Stomach (tissue), 4 donors: ENCODE data around the gene DNAJB1.

ENCODE experiments used
- POLR2A ChIP-seq, 4 donors: fragments of 450-650 bp; IDR thresholded peaks; one replicate each; pipeline ENCODE4 v1.6.1; 2016; ENCODE audit warnings: antibody characterized with exemption in 4 of 4, control low read depth in 2 of 4, mild to moderate bottlenecking in 1 of 4, moderate library complexity in 1 of 4
- POLR2AphosphoS5 ChIP-seq, 3 donors: sonication (generic); formaldehyde crosslinking; IDR thresholded peaks; one replicate each; pipeline ENCODE4 v1.6.1; 2016; ENCODE audit warnings: antibody characterized with exemption in 3 of 3
- TF ChIP-seq, protein P1 (sequence below), 7 experiments: fragments of 450-650 bp in 4 of 7; fragments of 200-600 bp in 3 of 7; sonication (generic) in 3 of 7; IDR thresholded peaks; one replicate each; pipeline ENCODE4 v1.5.1; 2016 to 2019; ENCODE audit warnings: antibody characterized with exemption in 7 of 7, control low read depth in 2 of 7, mild to moderate bottlenecking in 1 of 7

DNA sequence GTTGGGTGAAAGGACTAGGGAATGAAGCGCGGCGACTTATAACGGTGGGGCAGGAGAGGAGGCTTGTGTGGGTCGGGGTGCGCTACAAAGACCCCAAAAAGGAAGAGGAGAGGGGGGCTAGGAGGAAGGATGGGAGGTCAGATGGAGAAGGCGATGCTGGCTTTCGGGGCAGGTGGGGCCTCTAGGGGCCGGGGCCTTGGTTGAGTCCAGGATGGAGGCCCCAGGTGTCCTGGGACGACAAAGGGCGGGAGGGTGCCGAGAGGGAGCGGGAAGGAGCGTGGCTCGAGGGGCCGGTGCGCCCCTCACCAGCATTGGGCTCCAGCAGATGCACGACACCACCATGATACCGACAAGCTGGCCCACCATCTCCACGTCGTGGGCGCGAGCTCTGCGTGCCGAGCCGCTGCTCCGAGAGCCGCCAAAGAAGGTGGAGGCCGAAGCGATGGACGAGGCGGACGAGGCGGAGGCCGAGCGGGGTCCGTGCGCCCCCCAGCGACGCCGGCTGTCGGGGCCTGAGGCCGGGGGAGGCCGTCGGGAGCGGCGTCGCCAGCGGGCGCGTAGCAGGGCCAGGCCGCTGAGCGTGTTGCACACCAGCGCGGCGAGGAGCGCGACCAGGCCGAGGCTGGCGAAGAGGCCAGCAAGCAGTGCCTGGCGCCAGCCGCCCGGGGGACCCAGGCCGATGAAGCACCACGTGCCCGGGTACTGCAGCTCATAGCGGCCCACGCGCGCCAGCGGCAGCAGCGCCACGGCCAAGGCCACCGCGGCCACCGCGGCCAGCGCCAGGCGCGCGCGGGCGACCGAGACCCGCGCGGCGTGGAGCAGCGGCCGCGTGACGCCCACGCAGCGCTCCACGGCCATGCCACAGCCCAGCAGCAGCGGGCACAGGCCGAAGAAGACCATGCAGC lies 44.9 kb downstream of the DNAJB1 start:
- TF ChIP-seq, protein P1, sequence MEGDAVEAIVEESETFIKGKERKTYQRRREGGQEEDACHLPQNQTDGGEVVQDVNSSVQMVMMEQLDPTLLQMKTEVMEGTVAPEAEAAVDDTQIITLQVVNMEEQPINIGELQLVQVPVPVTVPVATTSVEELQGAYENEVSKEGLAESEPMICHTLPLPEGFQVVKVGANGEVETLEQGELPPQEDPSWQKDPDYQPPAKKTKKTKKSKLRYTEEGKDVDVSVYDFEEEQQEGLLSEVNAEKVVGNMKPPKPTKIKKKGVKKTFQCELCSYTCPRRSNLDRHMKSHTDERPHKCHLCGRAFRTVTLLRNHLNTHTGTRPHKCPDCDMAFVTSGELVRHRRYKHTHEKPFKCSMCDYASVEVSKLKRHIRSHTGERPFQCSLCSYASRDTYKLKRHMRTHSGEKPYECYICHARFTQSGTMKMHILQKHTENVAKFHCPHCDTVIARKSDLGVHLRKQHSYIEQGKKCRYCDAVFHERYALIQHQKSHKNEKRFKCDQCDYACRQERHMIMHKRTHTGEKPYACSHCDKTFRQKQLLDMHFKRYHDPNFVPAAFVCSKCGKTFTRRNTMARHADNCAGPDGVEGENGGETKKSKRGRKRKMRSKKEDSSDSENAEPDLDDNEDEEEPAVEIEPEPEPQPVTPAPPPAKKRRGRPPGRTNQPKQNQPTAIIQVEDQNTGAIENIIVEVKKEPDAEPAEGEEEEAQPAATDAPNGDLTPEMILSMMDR (IDR thresholded peaks at IDR 0.05): no peak
- TF ChIP-seq POLR2A (IDR thresholded peaks at IDR 0.05) (no peak), POLR2AphosphoS5 (IDR thresholded peaks at IDR 0.05) (no peak)
